ENCODE data around the gene EIF3D.
A peak's percentile ranks its signal among the peaks of the same experiment; 100 is the strongest.

EIF3D gene

GRCh38 chr22:36470994-36471331, 58.0 kb downstream of the EIF3D start:
- Histone ChIP-seq H4K20me1 (ENCODE audit: insufficient read depth, low read length) (no peaks in the 10 kb centered on the region), H3K9me3 (ENCODE audit: insufficient read depth, low read length) (no peaks in the 10 kb centered on the region), H3K79me2 (ENCODE audit: low read length) (no peaks in the 10 kb centered on the region), H3K4me2 (ENCODE audit: low read length) (no peak overlapping the region), H3K4me1 (ENCODE audit: low read length) (no peaks in the 10 kb centered on the region), H3K27ac (ENCODE audit: low read length) (no peak overlapping the region), H3K9ac (ENCODE audit: low read length) (no peak overlapping the region), H3K4me3 (ENCODE audit: low read length) (no peak overlapping the region), H3K27me3 (ENCODE audit: low read depth, low read length) (no peaks in the 10 kb centered on the region), H3K36me3 (replicated peaks; ENCODE audit: low read depth, low read length) (peaks cover 37% of the 10 kb centered on the region), H2AFZ (ENCODE audit: low read depth, low read length) (no peak overlapping the region)
- TF ChIP-seq EZH2phosphoT487 (IDR thresholded peaks at IDR 0.05; ENCODE audit: low read depth) (no peak), CTCF (IDR thresholded peaks at IDR 0.05; ENCODE audit: low read depth, low read length) (no peak)

- no peaks in the 10 kb centered on the region for H3K4me1 ChIP-seq (ENCODE audit: low read length)
- H4K20me1 ChIP-seq (ENCODE audit: insufficient read depth, low read length): no peaks in the 10 kb centered on the region
- no peak overlapping the region for H3K4me3 ChIP-seq (ENCODE audit: low read length)
- no peak overlapping the region for H3K9ac ChIP-seq (ENCODE audit: low read length)
- H3K27ac ChIP-seq (ENCODE audit: low read length): no peak overlapping the region
- no peak overlapping the region for H3K4me2 ChIP-seq (ENCODE audit: low read length)
- no peaks in the 10 kb centered on the region for H3K79me2 ChIP-seq (ENCODE audit: low read length)
- H3K27me3 ChIP-seq (ENCODE audit: low read depth, low read length): no peaks in the 10 kb centered on the region
- no peak overlapping the region for H2AFZ ChIP-seq (ENCODE audit: low read depth, low read length)
- peaks cover 35% of the 10 kb centered on the region for H3K36me3 ChIP-seq (replicated peaks; ENCODE audit: low read depth, low read length)
- TF ChIP-seq EZH2phosphoT487 (IDR thresholded peaks at IDR 0.05; ENCODE audit: low read depth) (no peak), CTCF (IDR thresholded peaks at IDR 0.05; ENCODE audit: low read depth, low read length) (peak; percentile 96)
- H3K9me3 ChIP-seq (ENCODE audit: insufficient read depth, low read length): no peaks in the 10 kb centered on the region
These were observed 58.6 kb downstream of the EIF3D start for GRCh38 chr22:36470162-36470993.

- Histone ChIP-seq H3K4me2 (ENCODE audit: low read length) (no peak overlapping the region), H4K20me1 (ENCODE audit: insufficient read depth, low read length) (no peaks in the 10 kb centered on the region), H3K4me1 (ENCODE audit: low read length) (no peaks in the 10 kb centered on the region), H3K9ac (ENCODE audit: low read length) (no peak overlapping the region), H3K4me3 (ENCODE audit: low read length) (no peak overlapping the region), H3K9me3 (ENCODE audit: insufficient read depth, low read length) (no peaks in the 10 kb centered on the region), H3K36me3 (replicated peaks; ENCODE audit: low read depth, low read length) (peaks cover 30% of the 10 kb centered on the region), H3K79me2 (ENCODE audit: low read length) (no peaks in the 10 kb centered on the region), H3K27me3 (ENCODE audit: low read depth, low read length) (no peaks in the 10 kb centered on the region), H2AFZ (ENCODE audit: low read depth, low read length) (no peak overlapping the region), H3K27ac (ENCODE audit: low read length) (no peak overlapping the region)
- TF ChIP-seq CTCF (IDR thresholded peaks at IDR 0.05; ENCODE audit: low read depth, low read length): no peak
- no peak for TF ChIP-seq EZH2phosphoT487 (IDR thresholded peaks at IDR 0.05; ENCODE audit: low read depth)
These were observed 59.8 kb downstream of the EIF3D start for GRCh38 chr22:36469094-36469710.

DNA sequence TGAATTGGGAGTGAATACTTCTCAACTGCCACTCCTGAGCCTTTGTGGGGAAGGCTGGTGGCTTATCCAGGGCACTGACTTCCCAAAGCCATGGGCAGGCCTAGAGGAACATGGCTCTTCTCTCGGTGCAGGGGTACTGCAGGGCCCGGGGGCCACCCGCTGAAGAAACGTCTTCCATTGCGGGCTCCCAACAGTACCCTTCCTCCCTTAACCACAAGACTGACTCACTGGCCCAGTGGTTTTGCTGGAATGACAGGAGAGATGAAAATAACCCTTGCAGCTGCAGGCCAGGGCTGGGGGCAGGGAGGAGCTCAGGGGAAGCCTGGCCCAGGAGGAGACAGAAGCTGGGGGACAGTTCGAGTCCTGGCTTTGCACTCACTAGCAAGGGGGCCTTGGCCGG, 61.0 kb downstream of the EIF3D start:
- H3K27ac ChIP-seq (ENCODE audit: low read length): no peak overlapping the region
- no peaks in the 10 kb centered on the region for H4K20me1 ChIP-seq (ENCODE audit: insufficient read depth, low read length)
- H3K79me2 ChIP-seq (ENCODE audit: low read length): no peaks in the 10 kb centered on the region
- TF ChIP-seq CTCF (IDR thresholded peaks at IDR 0.05; ENCODE audit: low read depth, low read length) (no peak), EZH2phosphoT487 (IDR thresholded peaks at IDR 0.05; ENCODE audit: low read depth) (no peak)
- no peak overlapping the region for H2AFZ ChIP-seq (ENCODE audit: low read depth, low read length)
- no peaks in the 10 kb centered on the region for H3K9me3 ChIP-seq (ENCODE audit: insufficient read depth, low read length)
- no peaks in the 10 kb centered on the region for H3K27me3 ChIP-seq (ENCODE audit: low read depth, low read length)
- no peak overlapping the region for H3K4me3 ChIP-seq (ENCODE audit: low read length)
- no peak overlapping the region for H3K4me2 ChIP-seq (ENCODE audit: low read length)
- peaks cover 27% of the 10 kb centered on the region for H3K36me3 ChIP-seq (replicated peaks; ENCODE audit: low read depth, low read length)
- H3K9ac ChIP-seq (ENCODE audit: low read length): no peak overlapping the region
- no peaks in the 10 kb centered on the region for H3K4me1 ChIP-seq (ENCODE audit: low read length)

Data from OCI-LY3 (cell line).